ENCODE results near the gene NEU4. TPM values are rescaled to one million over a fixed set of nuclear protein-coding genes. Genes with fewer than 3 reads are reported as not detected.

Gene NEU4
- total and polyA plus RNA-seq, 2 of the 4 experiments (the other 2 are of a cell fraction): not detected

- Histone ChIP-seq H3K9me3 (ENCODE audit: control insufficient read depth, insufficient read depth, low read length) (no peaks in the 10 kb centered on the region), H3K4me3 (ENCODE audit: insufficient read depth, low read depth, low read length) (no peak overlapping the region), H4K20me1 (ENCODE audit: insufficient read depth, low read length) (peaks cover 7% of the 10 kb centered on the region), H3K9ac (ENCODE audit: low read depth, low read length) (no peak overlapping the region), H2AK9ac (replicated peaks; ENCODE audit: low read depth, low read length, poor library complexity) (no peak overlapping the region), H3K14ac (replicated peaks; ENCODE audit: low read depth, low read length) (no peak overlapping the region), H3K56ac (ENCODE audit: extremely low read depth, insufficient read depth, low read length) (no peak overlapping the region), H4K5ac (ENCODE audit: low read depth, low read length) (no peak overlapping the region), H3K79me1 (ENCODE audit: low read depth in 1 of 2, low read length in 2 of 2) (peaks cover 0 to 5% of the 10 kb centered on the region in 2 experiments; a peak in 1 of 4 replicates), H3K18ac (ENCODE audit: low read depth, low read length) (no peak overlapping the region), H3K9me1 (ENCODE audit: insufficient read depth, low read length) (no peaks in the 10 kb centered on the region), H3K27ac (ENCODE audit: insufficient read depth, low read length) (no peak overlapping the region), H3K27me3 (ENCODE audit: control insufficient read depth, insufficient read depth, low read length) (no peaks in the 10 kb centered on the region), H2BK120ac (ENCODE audit: low read depth, low read length) (no peak overlapping the region), H2BK20ac (ENCODE audit: low read depth, low read length) (no peak overlapping the region), H2AK5ac (ENCODE audit: low read depth, low read length) (no peak overlapping the region), H2BK5ac (ENCODE audit: low read depth, low read length, poor library complexity, severe bottlenecking) (no peak overlapping the region), H2BK15ac (ENCODE audit: low read depth, low read length) (no peak overlapping the region), H2AFZ (replicated peaks; ENCODE audit: low read length, poor library complexity) (no peak overlapping the region), H3K4me2 (ENCODE audit: low read depth, low read length) (no peak overlapping the region), H3K23ac (ENCODE audit: low read depth, low read length) (no peak overlapping the region; the same call in 1 of the 2 replicates), H3K4ac (ENCODE audit: low read depth, low read length) (no peak overlapping the region), H4K91ac (ENCODE audit: insufficient read depth, low read depth, low read length) (no peak overlapping the region), H4K8ac (ENCODE audit: low read depth in 2 of 2, low read length in 2 of 2) (no peak overlapping the region), H3K36me3 (ENCODE audit: control insufficient read depth, insufficient read depth, low read length) (peaks cover 24% of the 10 kb centered on the region), H3K4me1 (ENCODE audit: control insufficient read depth, insufficient read depth, low read length) (no peaks in the 10 kb centered on the region)
- ChIA-PET CTCF (no interaction called here), POLR2A (ENCODE audit: unreplicated experiment) (no interaction called here)
- BruUV-seq (replicated peaks): no TSS peak
- no peak for TF ChIP-seq RAD21 (IDR thresholded peaks at IDR 0.05; ENCODE audit: low read length)
- WGBS, 2 experiments (ENCODE audit: extremely low coverage in 2 of 2, insufficient read length in 1 of 2): 55% methylated on average over 4 of the region's 13 CpGs; no CpG with 5 or more reads in 1 of the 2 experiments
- dilution Hi-C loops (cut with HindIII; ENCODE audit: low sequenced_read_pairs, unreplicated experiment): no loop called here
- intact Hi-C loops (cut with micrococcal nuclease): no loop called here
- in situ Hi-C loops (cut with MboI; ENCODE audit: low sequenced_read_pairs): no loop called here
- DNase-seq: no peak
- no peak; the same call in 1 of the 2 replicates for ATAC-seq (ENCODE audit: low read depth)
Measured at GRCh38 chr2:241762933-241763369, 46.0 kb upstream of the NEU4 start.
